SK-N-SH (cell line): ENCODE data around the gene BBOF1. TPM values are rescaled to one million over a fixed set of nuclear protein-coding genes. Genes with fewer than 3 reads are reported as not detected.
"Not testable (repeated sequence)": the region's sequence is repeated elsewhere in the genome, so short reads cannot be mapped to it uniquely, and the experiment has no call there.

Source experiments
- CTCF ChIA-PET: fragments of 300-600, 350-600 bp; formaldehyde crosslinking; extraction: SDS; loops from one replicate; lab custom pipeline; 2021; lab: Yijun Ruan, JAX
- POLR2A ChIA-PET: fragments of 350-600 bp; sonication (Branson Sonifier 250); formaldehyde crosslinking; extraction: SDS; loops from one replicate; lab custom pipeline; 2020; ENCODE audit warnings: antibody characterized with exemption, inconsistent platforms; lab: Yijun Ruan, JAX
- DNase-seq: peaks from one replicate; pipeline ENCODE4 v3.0.0; 2012
- H2AFZ ChIP-seq: fragments of 200-600 bp; sonication (generic); 2 replicates; pipeline ENCODE4 v1.8.1; 2016; ENCODE audit warnings: antibody characterized with exemption, mild to moderate bottlenecking, low read depth
- H3F3A ChIP-seq: fragments of 200-600 bp; sonication (generic); replicated peaks from 2 replicates; pipeline ENCODE3; 2016; ENCODE audit warnings: antibody characterized with exemption, mild to moderate bottlenecking; ENCODE audit not compliant: insufficient read depth
- H3K27ac ChIP-seq, 2 experiments: fragments of 200-500 bp in 1 of 2; fragments of 200-600 bp in 1 of 2; sonication (Bioruptor generic) in 1 of 2; sonication (generic), shearing (Covaris generic) in 1 of 2; 2 replicates each; pipeline versions ENCODE4 v1.5.1 to v1.6.1; 2014 to 2016; ENCODE audit warnings: low read depth in 2 of 2, inconsistent platforms in 1 of 2, low read length in 1 of 2, mild to moderate bottlenecking in 1 of 2, mixed read lengths in 1 of 2
- H3K27me3 ChIP-seq: fragments of 200-600 bp; sonication (generic), shearing (Covaris generic); 2 replicates; pipeline ENCODE4 v1.6.1; 2016; ENCODE audit warnings: mixed run types; ENCODE audit not compliant: insufficient read depth
- H3K36me3 ChIP-seq, 2 experiments: fragments of 200-500 bp in 1 of 2; fragments of 200-600 bp in 1 of 2; sonication (Bioruptor generic) in 1 of 2; sonication (generic) in 1 of 2; replicated peaks in 1 of 2; 2 replicates each; pipeline versions ENCODE3 to v1.5.1; 2014 to 2016; ENCODE audit warnings: low read length in 1 of 2, mild to moderate bottlenecking in 1 of 2; ENCODE audit not compliant: insufficient read depth in 2 of 2, control insufficient read depth in 1 of 2
- H3K4me1 ChIP-seq, 2 experiments: fragments of 200-500 bp in 1 of 2; fragments of 200-600 bp in 1 of 2; sonication (Bioruptor generic) in 1 of 2; sonication (generic), shearing (Covaris generic) in 1 of 2; 2 replicates each; pipeline versions ENCODE4 v1.5.1 to v1.6.1; 2014 to 2016; ENCODE audit warnings: low read depth in 1 of 2, low read length in 1 of 2, mixed run types in 1 of 2; ENCODE audit not compliant: insufficient read depth in 2 of 2, control insufficient read depth in 1 of 2
- H3K4me2 ChIP-seq: fragments of 200-600 bp; sonication (generic), shearing (Covaris generic); 2 replicates; pipeline ENCODE4 v1.6.1; 2017; ENCODE audit warnings: mixed run types
- H3K4me3 ChIP-seq, 2 experiments: fragments of 200-500 bp in 1 of 2; fragments of 200-600 bp in 1 of 2; sonication (Bioruptor generic) in 1 of 2; sonication (generic), shearing (Covaris generic) in 1 of 2; 2 replicates each; pipeline versions ENCODE4 v1.5.1 to v1.8.1; 2014 to 2016; ENCODE audit warnings: low read depth in 2 of 2, inconsistent platforms in 1 of 2, low read length in 1 of 2, mild to moderate bottlenecking in 1 of 2, mixed read lengths in 1 of 2, moderate library complexity in 1 of 2
- H3K79me2 ChIP-seq: fragments of 200-600 bp; sonication (generic); 2 replicates; pipeline ENCODE4 v1.8.1; 2017; ENCODE audit warnings: mild to moderate bottlenecking; ENCODE audit not compliant: insufficient read depth
- H3K9ac ChIP-seq: fragments of 200-600 bp; sonication (generic); 2 replicates; pipeline ENCODE4 v1.6.1; 2017; ENCODE audit warnings: mixed run types
- H3K9me2 ChIP-seq: fragments of 200-600 bp; sonication (generic); 2 replicates; pipeline ENCODE4 v1.6.1; 2017; ENCODE audit warnings: mixed run types
- H3K9me3 ChIP-seq: fragments of 200-600 bp; sonication (generic); 2 replicates; pipeline ENCODE4 v1.6.1; 2017; ENCODE audit warnings: mixed run types, mild to moderate bottlenecking, moderate library complexity
- H4K20me1 ChIP-seq: fragments of 200-600 bp; sonication (generic); 2 replicates; pipeline ENCODE4 v1.6.1; 2017; ENCODE audit warnings: mild to moderate bottlenecking, mixed run types; ENCODE audit not compliant: insufficient read depth
- CHD2 ChIP-seq: fragments of 150-350 bp; IDR thresholded peaks from 2 replicates; pipeline ENCODE4 v1.6.1; 2018; ENCODE audit warnings: low read length; ENCODE audit not compliant: partially characterized antibody
- ELF1 ChIP-seq: IDR thresholded peaks from 2 replicates; pipeline ENCODE4 v1.4.0; 2012
- EZH2phosphoT487 ChIP-seq: fragments of 200-600 bp; sonication (generic); IDR thresholded peaks from 2 replicates; pipeline ENCODE4 v1.6.1; 2017; ENCODE audit warnings: low read depth, mixed run types, mild to moderate bottlenecking, antibody characterized with exemption, moderate library complexity, borderline replicate concordance
- FOSL2 ChIP-seq: IDR thresholded peaks from 2 replicates; pipeline ENCODE4 v1.4.0; 2012; ENCODE audit warnings: low read depth, mild to moderate bottlenecking, moderate library complexity, borderline replicate concordance
- FOXM1 ChIP-seq: IDR thresholded peaks from 2 replicates; pipeline ENCODE4 v1.4.0; 2012; ENCODE audit warnings: low read depth, mild to moderate bottlenecking
- GABPA ChIP-seq: IDR thresholded peaks from 2 replicates; pipeline ENCODE4 v1.4.0; 2012; ENCODE audit warnings: low read depth, mild to moderate bottlenecking
- MAX ChIP-seq: IDR thresholded peaks from 2 replicates; pipeline ENCODE4 v1.4.0; 2012; ENCODE audit warnings: low read depth
- NRF1 ChIP-seq: IDR thresholded peaks from 2 replicates; pipeline ENCODE4 v1.6.1; 2012; ENCODE audit warnings: low read depth, mild to moderate bottlenecking, low read length
- PBX3 ChIP-seq: IDR thresholded peaks from 2 replicates; pipeline ENCODE4; 2012
- POLR2AphosphoS5 ChIP-seq: IDR thresholded peaks from 2 replicates; pipeline ENCODE4 v1.6.1; 2012; ENCODE audit warnings: low read depth, low read length
- RFX5 ChIP-seq: IDR thresholded peaks from 2 replicates; pipeline ENCODE4 v1.6.1; 2012; ENCODE audit warnings: mild to moderate bottlenecking, improper control_type of control experiment, low read length
- TCF12 ChIP-seq: IDR thresholded peaks from 2 replicates; pipeline ENCODE4 v1.4.0; 2012
- TEAD4 ChIP-seq: IDR thresholded peaks from 2 replicates; pipeline ENCODE4 v1.4.0; 2012; ENCODE audit warnings: mild to moderate bottlenecking, borderline replicate concordance; ENCODE audit not compliant: insufficient read depth
- USF1 ChIP-seq: IDR thresholded peaks from 2 replicates; pipeline ENCODE4 v1.4.0; 2012; ENCODE audit warnings: low read depth, borderline replicate concordance
- USF2 ChIP-seq: fragments of 150-350 bp; IDR thresholded peaks from 2 replicates; pipeline ENCODE4 v1.6.1; 2017; ENCODE audit warnings: antibody characterized with exemption, low read length, low read depth, borderline replicate concordance
- WGBS: methylation state at CpG from one replicate; pipeline ENCODE4 v1.1.6; 2017; ENCODE audit warnings: low lambda C conversion rate; 5-methylcytosine and 5-hydroxymethylcytosine counted together
- polyA plus RNA-seq, 3 experiments: library from polyadenylated mRNA; depleted of rRNA; stranded (reverse); fragments of >200 nt; gene quantifications; 2 replicates each; pipeline ENCODE4 v1.2.3, GENCODE V29; 2012

The BBOF1 gene
- polyA plus RNA-seq, 1 of the 3 experiments (the other 2 are of a cell fraction), result 1.9 TPM

GRCh38 chr14:73991092-73991491 is 28.1 kb upstream of the BBOF1 start:
- H4K20me1 ChIP-seq, result no peaks in the 10 kb centered on the region
- TF ChIP-seq NRF1 (no peak), TEAD4 (no peak), GABPA (no peak), ELF1 (no peak), USF1 (no peak), PBX3 (no peak), FOXM1 (no peak), FOSL2 (no peak), CHD2 (no peak), MAX (no peak), TCF12 (no peak), USF2 (no peak), POLR2AphosphoS5 (no peak), RFX5 (no peak), EZH2phosphoT487 (no peak)
- no peaks in the 10 kb centered on the region for H3K9me3 ChIP-seq
- no peaks in the 10 kb centered on the region for H3F3A ChIP-seq
- H3K9ac ChIP-seq, result no peak overlapping the region
- H3K36me3 ChIP-seq, result peaks cover 0 to 6% of the 10 kb centered on the region in 2 experiments
- no peak overlapping the region for H3K4me3 ChIP-seq
- H3K27ac ChIP-seq, result no peak overlapping the region
- POLR2A ChIA-PET, result no interaction called here
- H3K4me2 ChIP-seq, result no peak overlapping the region
- 87% methylated on average over 4 of the region's 4 CpGs for WGBS
- CTCF ChIA-PET, result no interaction called here
- no peak overlapping the region for H2AFZ ChIP-seq
- no peaks in the 10 kb centered on the region for H3K27me3 ChIP-seq
- no peaks in the 10 kb centered on the region for H3K79me2 ChIP-seq
- H3K9me2 ChIP-seq, result no peaks in the 10 kb centered on the region
- DNase-seq, result no peak
- H3K4me1 ChIP-seq, result no peaks in the 10 kb centered on the region

- H2AFZ ChIP-seq, CTCF ChIA-PET, H3K9ac ChIP-seq, H3K79me2 ChIP-seq, H3K9me2 ChIP-seq, H3K4me1 ChIP-seq, DNase-seq, H4K20me1 ChIP-seq, H3K27me3 ChIP-seq, H3K4me2 ChIP-seq, H3F3A ChIP-seq, POLR2A ChIA-PET, H3K27ac ChIP-seq, H3K4me3 ChIP-seq, H3K36me3 ChIP-seq, H3K9me3 ChIP-seq: not testable (repeated sequence)
- WGBS, result 93% methylated on average over 7 of the region's 7 CpGs
These were observed 24.2 kb upstream of the BBOF1 start for GRCh38 chr14:73994926-73995325.
